ENCODE data around the gene PLCXD1.
"Not testable (repeated sequence)": the region's sequence is repeated elsewhere in the genome, so short reads cannot be mapped to it uniquely, and the experiment has no call there.

Gene PLCXD1

DNA sequence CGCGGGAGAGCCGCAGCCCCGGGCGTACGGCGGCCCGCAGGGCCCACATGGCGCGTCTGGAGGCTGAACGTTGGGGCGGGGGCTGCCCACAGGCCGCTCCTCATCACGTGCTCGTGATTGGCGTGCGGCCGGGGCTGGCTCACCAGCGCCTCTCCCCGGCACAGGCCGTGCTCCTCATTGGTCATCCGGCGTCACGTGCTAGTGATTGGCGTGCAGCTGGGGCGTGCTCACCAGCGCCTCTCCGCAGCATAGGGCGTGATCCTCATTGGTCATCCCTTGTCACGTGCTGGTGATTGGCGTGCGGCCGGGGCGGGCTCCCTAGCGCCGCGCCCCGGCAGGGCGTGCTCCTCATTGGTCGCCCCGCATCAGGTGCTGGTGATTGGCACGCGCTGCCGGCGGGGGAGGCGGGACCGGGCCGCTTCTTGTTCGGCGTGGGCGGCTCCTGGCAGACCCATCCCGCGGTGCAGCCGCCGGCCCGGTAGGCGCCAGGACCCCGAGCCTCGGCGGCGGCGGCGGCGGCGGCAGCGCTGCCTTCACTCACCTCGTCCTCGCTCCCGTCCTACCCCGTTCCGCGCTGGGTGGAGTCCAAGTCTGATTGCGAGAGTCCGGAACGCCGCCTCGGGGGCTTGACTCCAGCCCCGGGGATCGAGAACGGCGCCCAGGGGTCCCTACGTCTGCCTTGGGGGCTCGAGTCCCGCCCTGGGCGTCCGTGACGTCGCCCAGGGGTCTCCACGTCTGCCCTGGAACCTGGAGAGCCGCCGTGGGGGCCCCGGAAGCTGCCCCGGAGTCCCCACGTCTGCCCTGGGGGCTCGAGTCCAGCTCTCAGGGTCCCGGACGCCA, 37.8 kb downstream of the PLCXD1 start, which contains the start of gene GTPBP6:
TSS of gene GTPBP6 (minus strand) at position 58 of the 840 bp plus-strand sequence. CDS start at position 49, 9 bp downstream.
- no peak for DNase-seq

DNA sequence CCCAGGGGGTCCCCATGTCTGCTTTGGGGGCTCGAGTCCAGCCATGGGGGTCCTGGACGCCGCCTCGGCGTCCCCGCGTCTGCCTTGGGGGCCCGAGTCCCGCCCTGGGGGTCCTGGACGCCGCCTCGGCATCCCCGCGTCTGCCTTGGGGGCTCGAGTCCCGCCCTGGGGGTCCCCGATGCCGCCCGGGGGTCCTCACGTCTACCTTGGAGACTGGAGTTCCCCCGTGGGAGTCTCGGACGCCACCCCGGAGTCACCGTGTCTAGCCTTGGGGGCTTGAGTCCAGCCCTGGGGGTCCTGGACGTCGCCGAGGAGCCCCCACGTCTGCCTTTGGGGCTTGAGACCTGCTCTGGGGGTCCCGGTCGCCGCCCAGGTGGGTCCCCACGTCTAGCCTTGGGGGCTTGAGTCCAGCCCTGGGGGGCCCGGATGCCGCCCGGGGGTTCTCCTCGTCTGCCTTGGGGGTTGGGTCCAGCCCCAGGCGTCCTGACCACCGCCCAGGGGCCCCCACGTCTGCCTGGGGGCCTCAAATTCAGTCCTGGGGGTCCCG, 38.5 kb downstream of the PLCXD1 start:
- DNase-seq = no peak

DNA sequence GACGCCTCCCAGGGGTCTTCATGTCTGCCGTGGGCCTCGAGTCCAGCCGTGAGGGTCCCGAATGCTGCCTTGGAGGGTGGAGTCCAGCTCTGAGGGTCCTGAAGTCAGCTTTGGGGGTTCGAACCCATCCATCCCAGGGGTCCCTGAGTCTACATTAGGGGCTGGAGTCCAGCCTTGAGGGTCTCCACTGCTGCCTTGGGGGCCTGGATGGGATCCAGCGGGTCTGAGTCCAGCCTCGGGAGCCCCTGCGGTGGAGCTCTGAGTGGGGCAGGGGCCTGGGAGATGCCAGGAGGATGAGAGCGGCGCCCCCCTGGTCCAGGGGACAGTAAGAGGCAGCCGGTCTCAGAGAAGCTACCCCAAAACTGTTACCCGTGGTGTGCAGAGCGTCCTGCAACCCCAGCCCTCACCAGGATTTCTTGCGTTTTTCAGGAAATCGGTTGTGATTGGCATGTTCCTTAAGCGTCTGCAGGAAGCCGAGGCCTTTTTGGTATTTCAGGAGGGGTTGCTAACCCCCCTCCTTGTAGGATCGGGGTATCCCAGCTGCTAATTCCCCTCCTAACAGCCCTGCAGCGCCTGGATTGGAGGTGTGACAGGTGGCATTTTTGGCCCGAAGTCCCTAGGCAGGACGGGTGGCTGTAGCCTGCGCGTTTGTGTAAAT, 39.1 kb downstream of the PLCXD1 start:
- DNase-seq = no peak

GRCh38 chrX:323721-324628, 42.8 kb downstream of the PLCXD1 start:
- no peak for DNase-seq

- DNase-seq = not testable (repeated sequence)
These were observed 43.5 kb downstream of the PLCXD1 start for GRCh38 chrX:324664-325063.

DNA sequence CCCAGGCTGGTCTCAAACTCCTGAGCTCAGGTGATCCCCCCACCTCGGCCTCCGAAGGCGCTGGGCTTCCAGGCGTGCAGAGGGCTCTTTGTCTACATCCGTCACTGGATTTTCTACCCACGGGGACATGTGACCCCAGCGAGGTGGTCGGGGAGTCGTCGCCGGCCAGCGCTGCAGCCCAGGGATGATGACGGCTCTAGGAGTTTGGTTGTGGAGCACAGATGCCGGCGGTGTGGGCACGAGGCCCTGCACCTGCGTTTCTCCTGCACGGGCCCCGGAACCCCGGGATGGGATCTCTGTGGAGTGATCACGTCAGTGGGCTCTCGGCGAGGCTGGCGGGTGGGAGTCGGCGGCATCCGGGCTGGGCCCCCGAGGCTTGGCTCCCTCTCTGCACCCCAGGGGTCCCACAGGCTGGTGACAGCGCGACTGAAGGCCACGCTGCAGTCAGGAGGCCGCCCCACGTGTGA, 46.5 kb downstream of the PLCXD1 start:
- no peak for DNase-seq

GRCh38 chrX:329291-329910, 48.2 kb downstream of the PLCXD1 start:
- DNase-seq = no peak

DNA sequence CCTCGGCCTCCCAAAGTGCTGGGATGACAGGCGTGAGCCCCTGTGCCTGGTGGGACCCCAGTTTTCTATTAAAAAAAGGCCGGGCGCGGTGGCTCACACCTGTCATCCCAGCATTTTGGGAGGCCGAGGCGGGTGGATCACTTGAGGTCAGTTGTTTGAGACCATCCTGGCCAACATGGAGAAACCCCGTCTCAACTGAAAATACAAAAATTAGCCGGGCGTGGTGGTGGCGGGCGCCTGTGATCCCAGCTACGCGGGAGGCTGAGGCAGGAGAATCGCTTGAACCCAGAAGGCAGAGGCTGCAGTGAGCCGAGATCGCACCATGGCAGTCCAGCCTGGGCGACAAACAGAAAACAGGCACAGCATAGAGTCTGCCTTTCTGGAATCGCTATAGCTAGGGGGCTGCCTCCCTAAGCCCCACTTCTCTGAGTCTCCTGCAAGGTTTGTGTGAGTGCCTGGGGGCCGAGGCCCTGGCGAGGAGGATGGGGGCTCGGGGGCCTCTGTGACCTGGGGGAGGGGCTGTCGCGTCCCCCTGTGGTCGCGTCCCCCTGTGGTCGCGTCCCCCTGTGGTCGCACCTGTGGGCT, 49.1 kb downstream of the PLCXD1 start:
- not testable (repeated sequence) for DNase-seq

GRCh38 chrX:330726-331150, 49.6 kb downstream of the PLCXD1 start:
- DNase-seq = no peak

- DNase-seq = no peak
These were observed 50.1 kb downstream of the PLCXD1 start for GRCh38 chrX:331151-331824.

DNA sequence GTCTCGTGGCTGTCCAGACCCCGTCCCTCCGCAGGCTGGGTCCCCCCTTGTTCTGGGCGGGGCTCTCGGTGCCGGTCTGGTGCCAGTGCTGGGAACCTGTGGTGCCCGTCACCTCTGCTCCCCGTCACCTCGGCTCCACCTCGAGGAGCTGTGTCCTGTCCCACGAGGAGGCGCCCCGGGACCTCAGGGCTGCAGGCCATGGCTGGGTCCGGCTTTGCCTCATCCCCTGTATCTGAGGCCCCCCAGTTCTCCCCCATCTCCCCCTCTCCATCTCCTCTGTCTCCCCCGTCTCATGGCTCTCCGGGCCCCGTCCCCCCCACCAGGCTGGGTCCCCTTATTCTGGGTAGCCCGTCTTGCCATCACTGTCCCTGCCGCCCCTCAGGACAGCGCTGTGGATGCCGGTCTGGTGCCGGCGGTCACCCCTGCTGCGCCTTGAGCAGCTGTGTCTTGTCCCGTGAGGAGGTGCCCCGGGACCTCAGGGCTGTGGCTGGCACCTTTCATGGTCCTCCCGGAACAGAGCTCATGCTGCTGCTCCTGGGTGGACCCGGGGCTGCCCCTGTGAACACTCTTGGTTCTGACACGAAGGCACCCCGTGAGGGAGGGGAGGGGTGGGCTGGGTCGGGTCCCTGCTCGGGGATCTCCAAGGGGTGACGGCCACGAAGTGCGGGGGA, 50.8 kb downstream of the PLCXD1 start:
- DNase-seq = no peak

DNA sequence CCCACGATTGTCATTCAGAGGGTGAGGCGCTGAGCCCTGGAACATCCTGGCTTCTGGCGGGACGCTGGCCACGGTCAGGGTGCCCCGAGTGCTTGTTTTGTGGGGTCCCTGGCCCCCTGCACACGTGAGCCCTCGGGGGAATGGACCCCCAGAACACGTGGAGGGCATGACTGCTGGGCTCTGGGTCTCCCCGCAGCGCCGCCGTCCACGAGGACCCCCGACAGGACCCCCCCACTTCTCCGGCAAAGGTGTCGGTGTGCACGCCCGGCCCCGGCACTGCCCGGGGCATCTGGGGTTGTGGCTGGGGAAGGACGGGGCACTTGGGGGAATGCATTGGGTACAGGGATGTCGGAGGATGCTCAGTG, 51.3 kb downstream of the PLCXD1 start:
- DNase-seq = no peak

- no peak for DNase-seq
These were observed 51.9 kb downstream of the PLCXD1 start for GRCh38 chrX:332916-333610.

DNA sequence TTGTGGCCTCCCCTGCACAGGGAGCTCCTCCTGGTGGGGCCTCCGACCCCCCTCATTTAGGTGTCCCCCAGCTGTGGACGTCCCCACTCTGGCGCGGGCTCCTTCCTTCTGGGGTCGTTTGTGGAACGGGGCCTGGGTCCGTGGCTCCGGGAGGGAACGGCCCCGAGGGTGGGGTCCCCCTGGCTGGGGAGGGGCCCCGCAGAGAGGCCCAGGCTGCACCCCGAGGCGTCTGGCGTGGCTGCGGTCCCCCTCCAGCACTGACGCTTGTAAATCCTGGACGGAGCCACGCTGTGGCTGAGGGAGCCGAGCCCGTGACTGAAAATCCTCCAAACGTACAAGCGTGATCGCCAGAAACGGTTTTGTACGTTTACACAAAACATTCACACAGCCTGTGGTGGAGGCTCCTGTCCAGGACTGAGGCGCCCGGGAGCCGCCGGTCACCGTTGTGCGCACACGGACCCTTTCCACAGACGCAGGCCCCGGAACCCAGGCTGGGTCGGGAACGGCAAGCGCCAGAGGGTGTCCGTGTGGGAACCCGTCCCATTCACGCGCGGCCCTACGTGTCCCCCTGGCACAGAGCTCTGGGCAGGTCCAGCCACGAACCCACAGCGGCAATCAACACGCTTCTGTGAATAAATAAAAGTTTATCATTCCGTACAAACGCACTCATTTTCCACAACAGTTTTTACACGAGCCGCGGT, 52.6 kb downstream of the PLCXD1 start:
- DNase-seq = no peak

DNA sequence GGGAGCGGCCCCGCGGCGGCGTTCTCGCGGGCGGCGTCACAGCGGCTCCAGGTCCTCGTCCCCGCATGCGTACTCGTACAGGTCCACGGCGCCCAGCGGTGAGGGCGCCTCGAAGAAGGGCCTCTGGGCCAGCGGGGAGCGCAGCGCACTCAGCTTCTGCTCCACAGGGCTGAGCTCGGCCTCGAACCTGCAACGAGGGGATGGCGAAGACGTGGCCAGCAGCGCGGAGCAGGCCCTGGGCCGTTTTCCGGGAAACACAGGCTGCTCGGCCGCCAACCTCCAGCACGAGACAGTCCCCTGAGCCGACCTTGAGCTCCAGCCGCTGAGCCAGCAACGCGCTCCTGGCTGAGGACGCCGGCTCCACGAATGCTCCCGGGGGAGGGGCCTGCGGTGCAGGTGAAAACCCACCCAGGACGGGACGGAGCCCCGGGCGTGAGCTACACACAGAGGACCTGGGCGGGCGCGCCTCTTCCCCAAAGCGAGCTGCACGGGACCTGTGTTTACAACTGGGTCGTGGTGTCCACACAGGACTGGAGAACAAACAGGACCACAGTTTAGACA, 53.2 kb downstream of the PLCXD1 start:
- DNase-seq = no peak

DNA sequence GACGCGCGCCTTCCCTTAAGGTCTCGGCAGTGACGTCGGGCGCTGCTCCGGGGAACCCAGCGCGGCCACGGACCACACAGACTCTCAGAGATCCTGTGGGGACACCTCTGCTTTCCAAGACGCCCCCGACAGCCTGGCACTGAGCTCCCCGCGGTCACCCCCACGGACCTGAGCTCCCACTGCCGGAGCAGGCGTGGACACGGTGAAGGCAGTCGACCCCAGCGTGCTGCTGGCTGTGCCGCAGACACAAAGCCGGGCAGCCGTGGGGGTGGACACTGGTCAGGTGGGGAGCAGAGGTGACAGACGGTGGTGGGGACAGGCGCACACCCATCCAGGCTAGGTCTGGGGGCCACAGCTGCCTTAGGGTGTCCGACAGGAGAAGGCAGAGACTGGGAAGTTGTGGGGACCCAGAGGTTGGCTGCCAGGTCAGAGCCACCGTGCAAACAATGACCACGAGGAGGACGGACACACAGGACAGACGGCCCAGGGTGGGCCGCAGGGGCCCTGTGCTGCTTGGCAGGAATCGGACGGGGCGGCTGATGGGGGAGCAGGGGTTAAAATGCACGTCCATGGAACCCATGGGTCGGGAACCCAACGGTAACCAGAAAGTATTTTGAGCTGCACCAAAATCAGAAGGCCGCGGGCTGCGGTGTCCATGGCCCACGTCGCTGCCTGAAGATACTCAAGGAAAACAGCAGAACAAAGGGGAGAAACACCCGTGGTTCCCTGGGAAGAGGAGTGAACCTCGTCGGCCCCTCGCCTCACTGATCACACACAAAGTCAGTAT, 54.0 kb downstream of the PLCXD1 start:
- DNase-seq = no peak

DNA sequence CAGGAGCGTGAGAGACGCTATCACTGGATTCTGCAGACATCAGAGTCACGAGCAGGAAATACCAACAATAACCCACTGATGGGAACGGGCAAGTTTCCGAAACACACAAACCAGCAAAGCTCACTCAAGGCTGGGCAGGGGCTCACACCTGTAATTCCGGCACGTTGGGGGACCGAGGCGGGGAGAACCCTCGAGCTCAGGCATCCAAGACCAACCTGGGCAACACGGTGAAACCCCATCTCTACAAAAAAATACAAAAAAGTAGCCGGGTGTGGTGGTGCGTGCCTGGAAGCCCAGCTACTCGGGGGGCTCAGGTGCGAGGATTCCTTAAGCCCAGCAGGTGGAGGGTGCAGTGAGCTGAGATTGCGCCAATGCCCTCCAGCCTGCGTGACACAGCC, 54.6 kb downstream of the PLCXD1 start:
- no peak for DNase-seq

DNA sequence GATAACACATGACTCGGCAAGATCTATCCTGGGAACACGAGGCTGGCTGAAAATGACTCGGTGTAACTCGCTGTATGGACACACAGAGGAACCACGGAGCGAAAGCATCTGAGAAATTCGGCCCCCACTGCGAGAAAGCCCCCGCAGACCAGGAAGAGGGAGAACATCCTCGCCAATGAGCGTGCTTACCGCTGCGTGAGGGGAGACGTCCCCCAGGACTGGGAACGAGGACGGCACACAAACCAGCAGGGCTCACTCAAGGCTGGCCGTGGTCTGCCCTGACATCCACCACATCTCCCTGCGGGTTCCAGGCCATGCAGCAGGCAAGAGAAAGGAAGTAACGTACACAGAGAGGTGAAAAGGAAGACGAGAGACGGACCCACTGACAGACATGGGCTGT, 55.0 kb downstream of the PLCXD1 start:
- no peak for DNase-seq
